ENCODE measurements around the gene AGPS.

AGPS gene

DNA sequence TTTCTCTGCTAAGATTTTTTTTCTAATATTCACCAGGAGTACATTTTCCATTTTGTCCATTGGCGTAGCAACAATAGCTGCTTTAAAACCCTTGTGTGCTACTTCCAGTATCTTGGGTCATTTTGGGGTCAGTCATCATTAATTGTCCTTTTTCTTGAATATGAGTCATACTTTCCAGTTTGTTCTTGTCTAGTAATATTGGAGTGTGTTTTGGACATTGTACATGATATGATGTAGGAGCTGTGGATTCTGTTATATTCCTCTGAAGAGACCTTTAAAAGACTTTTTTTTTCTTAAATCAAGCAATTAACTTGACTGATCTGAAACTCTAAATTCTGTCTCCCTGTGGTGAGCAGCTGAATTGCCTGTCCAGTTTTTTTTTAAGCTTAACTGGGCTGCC is 40.8 kb downstream of the AGPS start:
- H3K36me3 ChIP-seq (ENCODE audit: control insufficient read depth in 2 of 2, insufficient read depth in 1 of 2, low read length in 2 of 2) = peaks cover 0 to 22% of the 10 kb centered on the region in 2 experiments; a peak in 1 of 3 replicates
- CTCF ChIA-PET = no interaction called here

DNA sequence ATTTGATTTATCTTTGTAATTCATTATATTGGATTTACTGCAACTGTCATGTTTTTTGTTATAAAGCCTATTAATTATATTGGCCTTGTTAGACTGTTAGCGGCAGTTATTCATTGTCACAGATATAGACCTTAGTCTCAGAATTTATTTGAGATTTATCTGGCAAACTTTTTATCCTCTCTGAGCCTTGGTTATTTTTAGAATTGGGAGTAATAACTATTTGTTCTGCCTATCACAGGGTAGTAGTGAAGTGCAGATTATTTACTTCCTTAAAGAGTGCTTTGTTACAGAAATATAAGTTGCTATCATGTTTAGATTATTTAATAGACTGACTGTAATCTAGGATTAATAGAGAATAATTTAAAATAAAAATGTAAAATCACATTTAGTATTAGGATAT is 41.9 kb downstream of the AGPS start:
- Histone ChIP-seq H3K4me1 (ENCODE audit: control insufficient read depth, insufficient read depth, low read length) (no peaks in the 10 kb centered on the region), H3K27ac (ENCODE audit: extremely low read depth, low read depth, low read length) (no peak overlapping the region), H3K4me3 (ENCODE audit: low read depth, low read length) (no peak overlapping the region), H3K9me3 (ENCODE audit: control insufficient read depth, insufficient read depth, low read depth, low read length) (no peaks in the 10 kb centered on the region), H3K36me3 (ENCODE audit: control insufficient read depth in 2 of 2, insufficient read depth in 1 of 2, low read length in 2 of 2) (peaks cover 0 to 27% of the 10 kb centered on the region in 2 experiments; a peak in 2 of 3 replicates)
- TF ChIP-seq ZSCAN23 (tag by site-specific recombination; IDR thresholded peaks at IDR 0.05) (no peak), ZNF311 (tag by site-specific recombination; IDR thresholded peaks at IDR 0.05; ENCODE audit: borderline replicate concordance) (no peak)
- TF ChIP-seq, protein P1, sequence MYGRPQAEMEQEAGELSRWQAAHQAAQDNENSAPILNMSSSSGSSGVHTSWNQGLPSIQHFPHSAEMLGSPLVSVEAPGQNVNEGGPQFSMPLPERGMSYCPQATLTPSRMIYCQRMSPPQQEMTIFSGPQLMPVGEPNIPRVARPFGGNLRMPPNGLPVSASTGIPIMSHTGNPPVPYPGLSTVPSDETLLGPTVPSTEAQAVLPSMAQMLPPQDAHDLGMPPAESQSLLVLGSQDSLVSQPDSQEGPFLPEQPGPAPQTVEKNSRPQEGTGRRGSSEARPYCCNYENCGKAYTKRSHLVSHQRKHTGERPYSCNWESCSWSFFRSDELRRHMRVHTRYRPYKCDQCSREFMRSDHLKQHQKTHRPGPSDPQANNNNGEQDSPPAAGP (tag by site-specific recombination; IDR thresholded peaks at IDR 0.05) = no peak
- ChIA-PET POLR2A (no interaction called here), CTCF (no interaction called here)

More for the DNA sequence above, 40.8 kb downstream of the AGPS start:
- Histone ChIP-seq H3K9me3 (ENCODE audit: control insufficient read depth, insufficient read depth, low read depth, low read length) (no peaks in the 10 kb centered on the region), H3K27ac (ENCODE audit: extremely low read depth, low read depth, low read length) (no peak overlapping the region), H3K4me1 (ENCODE audit: control insufficient read depth, insufficient read depth, low read length) (no peaks in the 10 kb centered on the region), H3K4me3 (ENCODE audit: low read depth, low read length) (no peak overlapping the region)
- POLR2A ChIA-PET = no interaction called here
- TF ChIP-seq ZNF677 (tag by site-specific recombination; IDR thresholded peaks at IDR 0.05) (no peak), ZNF629 (tag by site-specific recombination; IDR thresholded peaks at IDR 0.05) (no peak), SETDB1 (IDR thresholded peaks at IDR 0.05; ENCODE audit: insufficient read length, low read length) (peak; percentile 99), HOXC10 (CRISPR knock-in tag; IDR thresholded peaks at IDR 0.05) (no peak)
- TF ChIP-seq, protein P2, sequence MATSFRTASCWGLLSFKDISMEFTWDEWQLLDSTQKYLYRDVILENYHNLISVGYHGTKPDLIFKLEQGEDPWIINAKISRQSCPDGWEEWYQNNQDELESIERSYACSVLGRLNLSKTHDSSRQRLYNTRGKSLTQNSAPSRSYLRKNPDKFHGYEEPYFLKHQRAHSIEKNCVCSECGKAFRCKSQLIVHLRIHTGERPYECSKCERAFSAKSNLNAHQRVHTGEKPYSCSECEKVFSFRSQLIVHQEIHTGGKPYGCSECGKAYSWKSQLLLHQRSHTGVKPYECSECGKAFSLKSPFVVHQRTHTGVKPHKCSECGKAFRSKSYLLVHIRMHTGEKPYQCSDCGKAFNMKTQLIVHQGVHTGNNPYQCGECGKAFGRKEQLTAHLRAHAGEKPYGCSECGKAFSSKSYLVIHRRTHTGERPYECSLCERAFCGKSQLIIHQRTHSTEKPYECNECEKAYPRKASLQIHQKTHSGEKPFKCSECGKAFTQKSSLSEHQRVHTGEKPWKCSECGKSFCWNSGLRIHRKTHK (tag by site-specific recombination; IDR thresholded peaks at IDR 0.05) = peak; percentile 95

DNA sequence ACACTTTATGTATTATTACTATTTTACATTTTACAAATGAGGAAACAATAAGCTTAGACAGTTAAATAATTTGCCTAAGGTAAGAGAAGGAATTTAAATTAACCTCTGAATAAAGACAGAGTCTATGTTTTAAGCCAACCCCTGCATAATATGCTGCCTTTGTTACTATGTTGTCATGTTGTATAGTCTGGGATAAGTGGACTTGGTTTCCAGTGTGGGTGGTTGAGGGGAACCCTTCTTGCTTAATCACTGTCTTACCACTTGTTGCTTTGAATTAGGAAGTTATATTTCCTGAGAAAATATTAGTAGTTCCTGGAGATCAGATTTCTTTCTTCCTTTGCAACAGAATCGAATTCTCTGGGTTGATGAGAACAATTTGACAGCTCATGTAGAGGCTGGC is 52.6 kb downstream of the AGPS start:
- H3K27ac ChIP-seq (ENCODE audit: extremely low read depth, low read depth, low read length) = no peak overlapping the region
- POLR2A ChIA-PET = no interaction called here
- peaks cover 8 to 46% of the 10 kb centered on the region in 2 experiments for H3K36me3 ChIP-seq (ENCODE audit: control insufficient read depth in 2 of 2, insufficient read depth in 1 of 2, low read length in 2 of 2)
- no peaks in the 10 kb centered on the region for H3K4me1 ChIP-seq (ENCODE audit: control insufficient read depth, insufficient read depth, low read length)
- no peaks in the 10 kb centered on the region for H3K9me3 ChIP-seq (ENCODE audit: control insufficient read depth, insufficient read depth, low read depth, low read length)
- TF ChIP-seq, protein P3, sequence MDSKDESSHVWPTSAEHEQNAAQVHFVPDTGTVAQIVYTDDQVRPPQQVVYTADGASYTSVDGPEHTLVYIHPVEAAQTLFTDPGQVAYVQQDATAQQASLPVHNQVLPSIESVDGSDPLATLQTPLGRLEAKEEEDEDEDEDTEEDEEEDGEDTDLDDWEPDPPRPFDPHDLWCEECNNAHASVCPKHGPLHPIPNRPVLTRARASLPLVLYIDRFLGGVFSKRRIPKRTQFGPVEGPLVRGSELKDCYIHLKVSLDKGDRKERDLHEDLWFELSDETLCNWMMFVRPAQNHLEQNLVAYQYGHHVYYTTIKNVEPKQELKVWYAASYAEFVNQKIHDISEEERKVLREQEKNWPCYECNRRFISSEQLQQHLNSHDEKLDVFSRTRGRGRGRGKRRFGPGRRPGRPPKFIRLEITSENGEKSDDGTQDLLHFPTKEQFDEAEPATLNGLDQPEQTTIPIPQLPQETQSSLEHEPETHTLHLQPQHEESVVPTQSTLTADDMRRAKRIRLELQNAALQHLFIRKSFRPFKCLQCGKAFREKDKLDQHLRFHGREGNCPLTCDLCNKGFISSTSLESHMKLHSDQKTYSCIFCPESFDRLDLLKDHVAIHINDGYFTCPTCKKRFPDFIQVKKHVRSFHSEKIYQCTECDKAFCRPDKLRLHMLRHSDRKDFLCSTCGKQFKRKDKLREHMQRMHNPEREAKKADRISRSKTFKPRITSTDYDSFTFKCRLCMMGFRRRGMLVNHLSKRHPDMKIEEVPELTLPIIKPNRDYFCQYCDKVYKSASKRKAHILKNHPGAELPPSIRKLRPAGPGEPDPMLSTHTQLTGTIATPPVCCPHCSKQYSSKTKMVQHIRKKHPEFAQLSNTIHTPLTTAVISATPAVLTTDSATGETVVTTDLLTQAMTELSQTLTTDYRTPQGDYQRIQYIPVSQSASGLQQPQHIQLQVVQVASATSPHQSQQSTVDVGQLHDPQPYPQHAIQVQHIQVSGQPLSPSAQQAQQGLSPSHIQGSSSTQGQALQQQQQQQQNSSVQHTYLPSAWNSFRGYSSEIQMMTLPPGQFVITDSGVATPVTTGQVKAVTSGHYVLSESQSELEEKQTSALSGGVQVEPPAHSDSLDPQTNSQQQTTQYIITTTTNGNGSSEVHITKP (tag by site-specific recombination; IDR thresholded peaks at IDR 0.05) = no peak
- 0 out of 2 replicates have a peak, but pooled peaks have one; percentile 35 for TF ChIP-seq SCRT2 (tag by site-specific recombination; IDR thresholded peaks at IDR 0.05)
- H3K4me3 ChIP-seq (ENCODE audit: low read depth, low read length) = no peak overlapping the region
- CTCF ChIA-PET = interaction anchor here (0.6 to 0.8 kb wide), 3 partner anchors 8 to 1171 kb away, joined by 3 to 5 read pairs (median 4); no protein-coding TSS in a partner anchor

DNA sequence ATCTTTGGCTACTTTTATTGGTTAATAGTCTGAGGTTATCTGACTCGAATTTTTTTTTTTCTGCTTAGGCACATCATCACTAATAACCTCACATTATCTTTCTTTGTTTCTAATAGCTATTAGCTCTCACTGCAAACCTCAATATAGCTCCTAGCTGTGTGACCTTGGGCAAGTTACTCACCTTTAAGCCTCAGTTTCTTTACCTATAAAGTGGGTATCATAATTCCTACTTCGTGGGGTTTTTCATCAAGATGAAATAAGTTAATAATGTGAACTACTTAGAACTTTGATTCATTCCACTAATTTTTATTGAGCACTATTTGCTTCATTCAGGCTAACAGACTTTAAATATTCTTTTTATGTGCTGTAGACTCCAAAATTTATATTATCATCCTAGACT is 55.5 kb downstream of the AGPS start:
- Histone ChIP-seq H3K4me1 (ENCODE audit: control insufficient read depth, insufficient read depth, low read length) (no peaks in the 10 kb centered on the region), H3K27ac (ENCODE audit: extremely low read depth, low read depth, low read length) (no peak overlapping the region), H3K9me3 (ENCODE audit: control insufficient read depth, insufficient read depth, low read depth, low read length) (no peaks in the 10 kb centered on the region), H3K4me3 (ENCODE audit: low read depth, low read length) (no peak overlapping the region), H3K36me3 (ENCODE audit: control insufficient read depth in 2 of 2, insufficient read depth in 1 of 2, low read length in 2 of 2) (peaks cover 0 to 40% of the 10 kb centered on the region in 2 experiments; a peak in 2 of 3 replicates)
- POLR2A ChIA-PET = no interaction called here
- TF ChIP-seq KLF8 (tag by site-specific recombination; IDR thresholded peaks at IDR 0.05) = no peak
- no peak for TF ChIP-seq ZNF132 (tag by site-specific recombination; IDR thresholded peaks at IDR 0.05; ENCODE audit: borderline replicate concordance)
- no peak for TF ChIP-seq GLI2 (tag by site-specific recombination; IDR thresholded peaks at IDR 0.05; ENCODE audit: borderline replicate concordance, low read depth)
- no peak for TF ChIP-seq ZSCAN30 (tag by site-specific recombination; IDR thresholded peaks at IDR 0.05)
- no peak for TF ChIP-seq ZNF664 (tag by site-specific recombination; IDR thresholded peaks at IDR 0.05)
- CTCF ChIA-PET = no interaction called here

All from HEK293 (cell line).